NOMO-1 treated with dmso at 0.1 percent for 144 hours (cell line): ENCODE results near the gene OR14C36.
"Not testable (repeated sequence)": the region's sequence is repeated elsewhere in the genome, so short reads cannot be mapped to it uniquely, and the experiment has no call there.

Experiments used
- DNase-seq: peaks from one replicate; lab custom pipeline; 2025; ENCODE audit not compliant: unreplicated experiment; lab: John Stamatoyannopoulos, UW

The OR14C36 gene

DNA sequence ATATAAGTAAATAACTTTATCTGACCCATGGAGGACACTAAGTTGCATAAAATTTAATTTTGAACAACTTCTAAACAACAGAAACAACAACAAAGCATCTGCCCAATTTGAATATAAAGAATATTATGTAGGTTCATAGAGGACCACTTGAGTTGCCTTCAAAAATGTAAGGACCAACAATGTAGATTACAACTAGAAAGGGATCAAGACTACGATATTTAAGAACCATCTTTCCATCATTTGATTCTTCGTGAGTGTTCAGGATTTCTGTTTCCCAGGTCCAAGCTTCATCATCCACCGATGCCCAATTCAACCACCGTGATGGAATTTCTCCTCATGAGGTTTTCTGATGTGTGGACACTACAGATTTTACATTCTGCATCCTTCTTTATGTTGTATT is at the start of gene OR14C36:
Gene OR14C36, plus strand, starts transcription at position 301 of the 400 bp plus-strand sequence. Its CDS starts 0 bp downstream, at position 301.
- no peak for DNase-seq

GRCh38 chr1:248303324-248303723 is 45.3 kb upstream of the OR14C36 start, which contains the start of gene OR2T12:
Gene OR2T12, minus strand, starts transcription at chr1:248303424. Its CDS starts 7,846 bp downstream, at chr1:248295578.
- no peak for DNase-seq

GRCh38 chr1:248305672-248306071 is 42.9 kb upstream of the OR14C36 start:
- DNase-seq: not testable (repeated sequence)

DNA sequence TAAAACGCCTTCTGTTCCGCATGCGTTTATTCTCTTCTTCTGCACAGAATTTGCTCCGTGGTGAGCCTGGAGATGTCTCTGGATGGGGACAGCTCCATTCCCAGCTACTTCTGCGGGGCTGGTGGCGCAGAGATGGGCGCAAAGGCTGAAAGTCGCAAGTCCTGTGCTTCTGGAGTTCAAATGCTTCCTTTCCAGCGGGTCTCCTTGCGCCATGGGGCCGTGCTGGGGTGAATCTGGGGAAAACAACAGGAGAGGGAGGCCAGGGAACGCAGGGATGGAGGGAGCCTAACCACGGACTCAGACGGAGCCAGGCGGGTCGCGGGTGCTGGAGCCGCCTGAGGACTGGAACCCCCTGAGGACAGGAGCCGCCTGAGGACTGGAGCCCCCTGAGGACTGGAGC is 42.5 kb upstream of the OR14C36 start:
- DNase-seq: no peak

DNA sequence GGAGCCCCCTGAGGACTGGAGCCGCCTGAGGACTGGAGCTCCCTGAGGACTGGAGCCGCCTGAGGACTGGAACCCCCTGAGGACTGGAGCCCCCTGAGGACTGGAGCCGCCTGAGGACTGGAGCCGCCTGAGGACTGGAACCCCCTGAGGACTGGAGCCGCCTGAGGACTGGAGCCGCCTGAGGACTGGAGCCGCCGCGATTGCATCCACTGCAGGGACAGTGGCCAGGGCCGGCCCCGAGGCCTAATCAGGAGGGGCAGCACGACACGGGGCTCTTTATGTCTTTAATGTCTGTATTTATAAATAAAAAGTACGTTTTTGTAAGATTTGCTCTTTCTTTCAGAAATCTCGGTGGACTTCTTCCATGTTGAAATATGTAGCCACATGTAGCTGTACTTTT is 41.8 kb upstream of the OR14C36 start:
- not testable (repeated sequence) for DNase-seq

- DNase-seq: no peak
Observed at GRCh38 chr1:248316796-248317195, 31.8 kb upstream of the OR14C36 start.

- DNase-seq: no peak
Observed at GRCh38 chr1:248324468-248324867, 24.1 kb upstream of the OR14C36 start, which contains the start of gene OR2M7. Gene OR2M7, minus strand, starts transcription at chr1:248324568. Its CDS starts 0 bp downstream, at chr1:248324568.

DNA sequence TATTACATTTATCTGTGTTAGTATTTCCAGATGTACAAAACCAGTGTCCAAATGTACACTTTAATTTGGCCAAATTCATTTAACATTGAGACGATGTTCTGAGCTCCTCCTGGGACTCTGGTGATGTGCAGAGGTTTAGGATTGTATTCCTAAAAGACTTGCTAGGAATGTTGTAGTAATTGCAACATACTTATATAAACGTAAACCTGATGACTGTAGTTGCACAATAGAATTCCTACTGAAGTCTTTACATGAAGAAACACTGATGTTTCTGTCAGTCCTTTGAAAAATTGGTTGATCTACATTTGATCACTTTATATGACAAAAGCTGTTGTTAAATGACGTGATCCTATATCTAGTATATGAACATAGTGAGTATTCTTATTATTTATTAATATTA is 5.1 kb upstream of the OR14C36 start:
- no peak for DNase-seq

GRCh38 chr1:248359415-248359814 is 10.8 kb downstream of the OR14C36 start:
- no peak for DNase-seq

DNA sequence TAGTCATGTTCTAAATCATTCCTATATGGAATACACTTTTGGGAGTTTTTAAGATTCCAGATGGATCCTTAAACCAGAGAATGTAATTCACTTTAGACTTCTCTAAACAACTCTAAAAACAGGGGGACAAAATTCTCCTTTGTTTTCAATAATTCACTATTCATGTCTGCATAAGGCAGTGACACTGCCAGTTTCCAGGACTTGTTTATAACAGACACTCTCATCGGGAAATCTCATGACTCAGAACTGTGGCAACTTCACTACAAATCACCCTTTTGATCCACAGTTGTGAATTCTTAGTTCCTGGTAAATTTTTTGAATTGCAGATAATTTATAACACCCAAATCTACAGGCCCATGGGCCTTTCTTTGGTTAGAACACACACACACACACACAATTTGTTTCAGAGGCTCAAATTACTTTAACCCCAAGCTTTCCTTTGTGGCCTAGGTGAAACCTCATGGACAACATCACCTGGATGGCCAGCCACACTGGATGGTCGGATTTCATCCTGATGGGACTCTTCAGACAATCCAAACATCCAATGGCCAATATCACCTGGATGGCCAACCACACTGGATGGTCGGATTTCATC is 12.6 kb downstream of the OR14C36 start, which contains the start of gene OR2T4:
Gene OR2T4, plus strand, starts transcription at position 545 of the 595 bp plus-strand sequence. Its CDS starts 0 bp downstream, at position 545.
- DNase-seq: no peak

- DNase-seq: no peak
Observed at GRCh38 chr1:248366609-248367008, 18.0 kb downstream of the OR14C36 start.

DNA sequence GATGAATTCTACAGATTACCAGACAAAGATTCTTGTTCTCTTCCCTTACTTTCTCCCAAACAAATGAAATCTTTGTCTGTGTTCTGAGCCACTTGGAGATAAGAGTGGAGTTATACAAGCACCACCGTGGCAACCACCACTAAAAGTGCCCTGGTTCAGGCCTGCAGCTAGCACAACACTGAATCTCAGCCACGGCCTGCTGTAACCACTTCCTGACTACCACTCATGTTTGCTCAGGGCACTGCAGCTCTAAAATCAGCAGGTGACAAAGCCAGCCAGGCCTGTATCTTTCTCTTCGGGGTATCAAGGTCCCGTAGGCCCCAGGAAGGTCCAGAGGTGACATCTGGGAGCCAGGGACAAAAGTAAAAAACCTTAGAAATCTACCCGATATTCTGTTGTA is 23.8 kb downstream of the OR14C36 start:
- no peak for DNase-seq

DNA sequence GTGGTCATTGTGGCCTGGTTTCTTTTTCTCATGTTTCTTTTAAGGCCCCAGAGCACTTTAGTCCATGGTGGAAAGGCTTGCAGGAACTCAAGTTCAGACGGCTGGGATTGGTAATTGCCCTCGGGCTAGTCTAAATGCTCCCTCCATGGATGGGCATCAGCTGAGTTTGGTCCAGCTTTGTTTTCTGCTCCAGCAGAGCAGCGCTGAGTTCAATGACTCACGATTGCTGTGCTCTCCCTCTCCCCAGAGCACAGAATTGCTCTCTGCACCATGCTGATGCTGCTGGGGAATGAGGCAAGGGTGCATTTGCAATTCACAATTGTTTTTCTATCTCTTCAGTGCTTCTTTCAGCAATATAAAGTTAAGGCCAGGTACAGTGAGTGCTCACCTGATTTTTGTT is 25.2 kb downstream of the OR14C36 start:
- no peak for DNase-seq

DNA sequence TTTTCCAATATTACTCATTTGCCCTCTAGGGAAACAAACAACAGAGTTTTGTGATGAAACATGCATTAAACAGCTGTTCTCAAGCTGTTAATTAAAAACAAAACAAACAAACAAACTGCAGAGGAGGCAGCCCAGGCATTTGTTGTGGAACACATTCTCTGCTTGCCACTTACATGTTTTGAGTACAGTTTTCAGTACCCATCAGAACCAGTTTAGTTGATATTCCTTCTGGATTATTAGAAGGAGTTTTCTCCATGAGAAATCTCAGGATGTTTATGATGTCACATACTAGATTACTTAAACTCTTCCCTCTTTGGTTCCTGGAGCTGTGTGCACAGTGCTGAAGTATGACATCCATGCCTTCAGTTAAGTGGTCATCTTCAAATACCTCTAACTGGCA is 26.9 kb downstream of the OR14C36 start, which contains the start of gene OR2T6:
Gene OR2T6, plus strand, starts transcription at position 301 of the 400 bp plus-strand sequence. CDS start 11,863 bp downstream, outside the sequence.
- no peak for DNase-seq

GRCh38 chr1:248376916-248377315 is 28.3 kb downstream of the OR14C36 start:
- DNase-seq: no peak

- no peak for DNase-seq
Observed at GRCh38 chr1:248380854-248381253, 32.3 kb downstream of the OR14C36 start.

- no peak for DNase-seq
Observed at GRCh38 chr1:248388426-248388825, 39.9 kb downstream of the OR14C36 start.

- DNase-seq: no peak
Observed at GRCh38 chr1:248393050-248393449, 44.5 kb downstream of the OR14C36 start.
